ENCODE results near the gene IGF2R. TPM values are rescaled to one million over a fixed set of nuclear protein-coding genes. Genes with fewer than 3 reads are reported as not detected.

IGF2R gene
- total RNA-seq, 1 donor from 2014 or later, result 73.4 TPM

GRCh38 chr6:160070427-160070826 is 101.5 kb downstream of the IGF2R start:
- no peak for DNase-seq (ENCODE audit: extremely low spot score in 2 of 2)
- H3K36me3 ChIP-seq, result peaks cover 0 to 76% of the 10 kb centered on the region in 2 donors

GRCh38 chr6:160070831-160071230 is 101.9 kb downstream of the IGF2R start:
- Histone ChIP-seq H3K27me3 (no peaks in the 10 kb centered on the region), H3K36me3 (peaks cover 0 to 76% of the 10 kb centered on the region in 2 donors), H3K4me1 (no peaks in the 10 kb centered on the region), H3K4me3 (no peak overlapping the region), H3K27ac (no peak overlapping the region), H3K9me3 (no peaks in the 10 kb centered on the region)
- TF ChIP-seq POLR2A (IDR thresholded peaks at IDR 0.05) (no peak), POLR2AphosphoS5 (IDR thresholded peaks at IDR 0.05; ENCODE audit: insufficient read depth in 1 of 2, low read depth in 1 of 2) (no peak), CTCF (IDR thresholded peaks at IDR 0.05) (no peak)
- intact Hi-C loops (cut with DNase I), result no loop called here
- DNase-seq (ENCODE audit: extremely low spot score in 2 of 2), result no peak

More at GRCh38 chr6:160070427-160070826, 101.5 kb downstream of the IGF2R start:
- intact Hi-C loops (cut with DNase I), result no loop called here
- Histone ChIP-seq H3K4me3 (no peak overlapping the region), H3K4me1 (no peaks in the 10 kb centered on the region), H3K27ac (no peak overlapping the region), H3K9me3 (no peaks in the 10 kb centered on the region), H3K27me3 (no peaks in the 10 kb centered on the region)
- TF ChIP-seq CTCF (IDR thresholded peaks at IDR 0.05) (no peak), POLR2AphosphoS5 (IDR thresholded peaks at IDR 0.05; ENCODE audit: insufficient read depth in 1 of 2, low read depth in 1 of 2) (no peak), POLR2A (IDR thresholded peaks at IDR 0.05) (no peak)

GRCh38 chr6:160071805-160072690 is 103.2 kb downstream of the IGF2R start:
- TF ChIP-seq POLR2AphosphoS5 (IDR thresholded peaks at IDR 0.05; ENCODE audit: insufficient read depth in 1 of 2, low read depth in 1 of 2), result no peak
- no peak for TF ChIP-seq CTCF (IDR thresholded peaks at IDR 0.05)
- no peak for TF ChIP-seq POLR2A (IDR thresholded peaks at IDR 0.05)
- Histone ChIP-seq H3K4me1 (no peaks in the 10 kb centered on the region), H3K27me3 (no peaks in the 10 kb centered on the region)

GRCh38 chr6:160073272-160073671 is 104.4 kb downstream of the IGF2R start:
- peaks cover 0 to 86% of the 10 kb centered on the region in 2 donors for H3K36me3 ChIP-seq

More at GRCh38 chr6:160071805-160072690, 103.2 kb downstream of the IGF2R start:
- Histone ChIP-seq H3K27ac (no peak overlapping the region), H3K9me3 (no peaks in the 10 kb centered on the region), H3K36me3 (peaks cover 0 to 79% of the 10 kb centered on the region in 2 donors), H3K4me3 (no peak overlapping the region)
- intact Hi-C loops (cut with DNase I), result no loop called here
- no peak for DNase-seq (ENCODE audit: extremely low spot score in 2 of 2)

More at GRCh38 chr6:160073272-160073671, 104.4 kb downstream of the IGF2R start:
- TF ChIP-seq POLR2AphosphoS5 (IDR thresholded peaks at IDR 0.05; ENCODE audit: insufficient read depth in 1 of 2, low read depth in 1 of 2) (no peak), CTCF (IDR thresholded peaks at IDR 0.05) (no peak), POLR2A (IDR thresholded peaks at IDR 0.05) (no peak)
- no peak overlapping the region for H3K4me3 ChIP-seq
- H3K27me3 ChIP-seq, result no peaks in the 10 kb centered on the region
- H3K27ac ChIP-seq, result no peak overlapping the region
- no peaks in the 10 kb centered on the region for H3K9me3 ChIP-seq
- DNase-seq (ENCODE audit: extremely low spot score in 2 of 2), result no peak
- intact Hi-C loops (cut with DNase I), result no loop called here
- no peaks in the 10 kb centered on the region for H3K4me1 ChIP-seq

Measured in vagina (tissue), 2 donors.